Keratinocyte (primary cell): ENCODE results near the gene GFRA4.

ENCODE experiments used
- CTCF ChIP-seq, 3 experiments: IDR thresholded peaks in 1 of 3; conservative IDR thresholded peaks in 1 of 3; optimal IDR thresholded peaks in 1 of 3; 2 replicates in 2 of 3; 3 replicates in 1 of 3; pipeline versions ENCODE3 to v1.5.1; 2011; ENCODE audit warnings: low read length in 3 of 3, mild to moderate bottlenecking in 3 of 3, moderate library complexity in 2 of 3, control low read depth in 1 of 3, inconsistent platforms in 1 of 3; ENCODE audit not compliant: insufficient read depth in 2 of 3; ENCODE audit errors: extremely low read depth in 1 of 3
- EZH2 ChIP-seq: IDR thresholded peaks from one replicate; pipeline ENCODE4 v1.6.1; 2012; ENCODE audit warnings: inconsistent platforms, mild to moderate bottlenecking, low read length, moderate library complexity

GRCh38 chr20:3629893-3630292 lies 33.3 kb downstream of the GFRA4 start:
- TF ChIP-seq CTCF (optimal IDR thresholded peaks at IDR 0.05 in 1 of 3, IDR thresholded peaks at IDR 0.05 in 1 of 3, conservative IDR thresholded peaks at IDR 0.05 in 1 of 3; ENCODE audit: extremely low read depth in 1 of 3, insufficient read depth in 2 of 3, low read length in 3 of 3): no peak
- no peak for TF ChIP-seq EZH2
